Measurements from ENCODE around the gene ZNF846. TPM values are rescaled to one million over a fixed set of nuclear protein-coding genes. Genes with fewer than 3 reads are reported as not detected.
"Not testable (repeated sequence)": the region's sequence is repeated elsewhere in the genome, so short reads cannot be mapped to it uniquely, and the experiment has no call there.

ZNF846 gene
- polyA plus RNA-seq (ENCODE audit: insufficient read length in 4 of 4): 10 to 100 TPM; 12.9 to 37.4 (median 25.4) TPM

- peak; percentile 91 to 95 (median 93) for DNase-seq (ENCODE audit: low read depth in 4 of 4, low spot score in 2 of 4)
Measured at GRCh38 chr19:9768175-9769112, at the start of gene ZNF846. Gene ZNF846 (minus strand): TSS chr19:9768738. CDS start chr19:9764950, 3,788 bp downstream.

- DNase-seq (ENCODE audit: low read depth in 4 of 4, low spot score in 2 of 4): no peak
Measured at GRCh38 chr19:9818175-9818733, 49.7 kb upstream of the ZNF846 start.

DNA sequence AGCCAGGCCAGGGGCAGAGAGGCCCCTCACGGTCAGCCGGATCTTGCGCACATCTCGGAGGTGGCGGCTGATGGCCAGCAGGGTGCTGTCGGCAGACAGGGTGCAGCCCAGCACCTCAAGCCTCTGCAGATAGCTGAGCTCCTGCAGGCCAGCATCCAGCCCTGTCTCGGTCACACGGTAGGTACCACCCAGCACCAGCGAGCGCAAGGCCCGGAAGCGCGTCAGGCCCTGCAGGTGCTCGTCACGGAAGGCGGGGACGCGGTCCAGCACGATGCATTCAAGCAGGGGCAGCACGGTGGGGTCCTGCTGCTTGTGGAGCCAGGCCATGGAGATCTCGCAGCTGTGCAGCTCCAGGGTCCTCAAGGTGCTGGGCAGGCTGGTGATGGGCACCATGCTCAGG lies 42.6 kb upstream of the ZNF846 start:
- no peak for DNase-seq (ENCODE audit: low read depth in 4 of 4, low spot score in 2 of 4)

GRCh38 chr19:9808855-9809824 lies 40.6 kb upstream of the ZNF846 start:
- no peak for DNase-seq (ENCODE audit: low read depth in 4 of 4, low spot score in 2 of 4)

GRCh38 chr19:9806803-9807202 lies 38.3 kb upstream of the ZNF846 start:
- DNase-seq (ENCODE audit: low read depth in 4 of 4, low spot score in 2 of 4): no peak

DNA sequence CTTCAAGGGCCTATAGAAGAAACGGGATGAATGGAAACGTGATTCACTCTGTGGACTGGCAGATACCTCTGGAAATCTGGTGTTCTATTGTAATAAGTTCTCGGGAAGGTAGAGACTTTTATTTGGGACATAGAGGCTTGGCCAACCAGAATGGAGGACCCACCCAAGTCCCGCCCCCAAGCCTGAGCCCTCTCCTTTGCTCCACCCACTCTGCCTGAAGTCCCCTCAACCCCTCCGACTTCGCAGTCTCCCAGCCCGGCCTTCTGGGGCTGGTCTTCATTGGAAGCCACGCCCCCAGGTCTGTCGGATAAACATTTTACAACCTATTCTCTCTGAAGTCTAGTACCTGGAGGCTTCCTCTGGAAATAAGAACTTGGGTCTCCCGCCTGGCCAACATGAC lies 33.4 kb upstream of the ZNF846 start:
- no peak for DNase-seq (ENCODE audit: low read depth in 4 of 4, low spot score in 2 of 4)

DNA sequence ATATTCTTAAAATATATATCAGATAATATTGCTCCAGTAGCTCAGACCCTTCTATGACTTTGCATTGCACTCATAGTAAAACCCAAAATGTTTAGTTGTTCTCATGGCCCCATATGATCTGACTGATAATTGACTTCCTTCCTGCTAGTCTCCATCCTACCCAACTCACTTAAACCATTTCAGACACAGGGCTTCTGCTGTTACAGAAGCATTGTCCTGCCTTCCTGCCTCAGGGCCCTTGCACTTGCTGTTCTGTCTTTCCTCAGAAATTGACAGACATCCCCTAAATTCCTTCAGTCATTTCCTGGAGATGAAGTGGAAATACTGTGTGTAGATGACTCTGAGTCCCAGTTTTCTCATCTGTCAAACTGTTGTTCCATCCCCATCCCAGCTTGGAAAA lies 30.6 kb upstream of the ZNF846 start:
- DNase-seq (ENCODE audit: low read depth in 4 of 4, low spot score in 2 of 4): no peak

GRCh38 chr19:9797871-9798270 lies 29.3 kb upstream of the ZNF846 start:
- DNase-seq (ENCODE audit: low read depth in 4 of 4, low spot score in 2 of 4): no peak

GRCh38 chr19:9796113-9796773 lies 27.7 kb upstream of the ZNF846 start:
- peak in 2 of 4 donors; percentile 67 to 87 for DNase-seq (ENCODE audit: low read depth in 4 of 4, low spot score in 2 of 4)

DNA sequence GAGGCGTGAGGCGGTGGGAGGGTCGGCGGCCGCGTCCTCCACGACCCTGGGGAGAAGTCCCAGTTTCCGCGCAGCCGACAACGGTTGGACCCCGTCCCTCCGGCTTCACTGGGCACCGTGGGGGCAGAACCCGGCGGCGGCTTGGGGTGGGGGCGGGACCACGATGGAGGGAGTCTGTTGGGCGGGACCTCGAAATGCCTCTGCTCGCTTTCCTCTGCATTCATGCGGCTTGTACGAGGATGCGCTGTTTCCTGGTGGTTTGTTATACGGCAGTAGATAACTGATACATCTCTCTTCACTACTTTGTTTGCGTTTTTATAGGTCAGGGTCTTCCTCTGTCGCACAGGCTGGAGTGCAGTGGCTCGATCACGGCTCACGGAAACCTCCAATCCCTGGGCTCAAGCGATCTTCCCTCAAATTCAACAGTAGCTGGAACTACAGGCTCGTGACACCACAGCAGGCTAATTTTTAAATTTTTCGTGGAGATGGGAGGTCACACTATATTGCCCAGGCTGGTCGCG lies 24.6 kb upstream of the ZNF846 start:
- no peak for DNase-seq (ENCODE audit: low read depth in 4 of 4, low spot score in 2 of 4)

GRCh38 chr19:9792206-9793070 lies 23.9 kb upstream of the ZNF846 start:
- peak; percentile 84 to 94 (median 92) for DNase-seq (ENCODE audit: low read depth in 4 of 4, low spot score in 2 of 4)

GRCh38 chr19:9791552-9792205 lies 23.1 kb upstream of the ZNF846 start:
- DNase-seq (ENCODE audit: low read depth in 4 of 4, low spot score in 2 of 4): peak; percentile 59 to 93 (median 87)

DNA sequence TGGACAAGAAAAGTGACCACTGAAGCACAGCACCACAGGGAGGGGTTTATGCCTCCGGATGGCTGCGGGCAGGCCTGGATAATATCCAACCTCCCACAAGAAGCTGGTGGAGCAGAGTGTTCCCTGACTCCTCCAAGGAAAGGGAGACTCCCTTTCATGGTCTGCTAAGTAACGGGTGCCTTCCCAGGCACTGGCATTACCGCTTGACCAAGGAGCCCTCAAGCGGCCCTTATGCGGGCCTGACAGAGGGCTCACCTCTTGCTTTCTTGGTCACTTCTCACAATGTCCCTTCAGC lies 22.5 kb upstream of the ZNF846 start:
- not testable (repeated sequence) for DNase-seq (ENCODE audit: low read depth in 4 of 4, low spot score in 2 of 4)

GRCh38 chr19:9789579-9789978 lies 21.0 kb upstream of the ZNF846 start:
- not testable (repeated sequence) for DNase-seq (ENCODE audit: low read depth in 4 of 4, low spot score in 2 of 4)

- no peak for DNase-seq (ENCODE audit: low read depth in 4 of 4, low spot score in 2 of 4)
Measured at GRCh38 chr19:9789066-9789465, 20.5 kb upstream of the ZNF846 start.

GRCh38 chr19:9788604-9789003 lies 20.1 kb upstream of the ZNF846 start:
- not testable (repeated sequence) for DNase-seq (ENCODE audit: low read depth in 4 of 4, low spot score in 2 of 4)

DNA sequence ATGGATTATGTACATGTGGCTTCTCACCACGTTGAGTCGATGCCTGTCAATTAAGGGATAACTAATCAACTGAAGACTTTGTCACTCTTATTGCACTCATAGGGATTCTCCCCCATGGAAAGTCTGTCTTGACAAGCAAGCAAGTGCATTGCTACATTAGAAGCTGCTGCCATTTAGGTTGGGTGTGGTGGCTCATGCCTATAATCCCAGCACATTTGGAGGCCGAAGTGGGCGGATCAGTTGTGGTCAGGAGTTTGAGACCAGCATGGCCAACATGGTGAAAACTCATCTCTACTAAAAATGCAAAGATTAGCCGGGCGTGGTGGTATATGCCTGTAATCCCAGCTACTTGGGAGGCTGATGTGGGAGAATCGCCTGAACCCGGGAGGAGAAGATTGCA lies 18.3 kb upstream of the ZNF846 start:
- no peak for DNase-seq (ENCODE audit: low read depth in 4 of 4, low spot score in 2 of 4)

- DNase-seq (ENCODE audit: low read depth in 4 of 4, low spot score in 2 of 4): no peak
Measured at GRCh38 chr19:9786342-9786741, 17.8 kb upstream of the ZNF846 start.

Measured in left renal cortex interstitium (tissue), 4 donors.